HL-60/S4 (cell line): ENCODE measurements around the gene IL9.

Experiments used
- in situ Hi-C: fragments of 300-500 bp; cut with MboI; formaldehyde crosslinking; loops from 2 replicates; pipeline ENCODE4 v1.14.3; 2022; ENCODE audit warnings: low sequenced_read_pairs

The IL9 gene

DNA sequence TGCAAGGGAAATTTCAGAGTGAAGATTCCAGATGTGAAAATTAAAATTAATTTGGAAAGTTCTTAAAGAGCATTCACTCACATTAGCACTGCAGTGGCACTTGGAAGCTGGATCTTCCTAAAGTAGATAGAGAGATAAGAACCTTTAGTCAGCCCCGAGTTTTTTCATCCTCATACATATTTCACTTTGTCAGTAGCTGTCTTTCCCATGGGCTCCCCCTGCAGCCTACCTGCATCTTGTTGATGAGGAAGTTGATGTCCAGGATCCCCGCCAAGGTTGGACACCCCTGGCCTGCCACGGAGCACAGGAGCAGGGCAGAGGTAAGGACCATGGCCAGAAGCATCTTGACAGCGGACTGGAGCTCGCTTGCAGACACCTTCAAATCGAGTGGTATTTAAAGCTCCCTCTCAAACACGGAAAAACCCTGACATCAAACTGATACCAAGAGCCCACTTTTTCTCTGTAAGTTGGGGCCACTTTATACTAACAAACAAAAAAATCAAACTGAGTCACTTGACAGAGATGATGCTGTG, at the start of gene IL9:
Gene IL9 (minus strand): TSS at position 368 of the 533 bp plus-strand sequence. CDS start 25 bp downstream, at position 343.
- in situ Hi-C loops, result loop anchor here (25.0 kb wide), 1 partner anchor 317 kb away; no protein-coding TSS in a partner anchor

DNA sequence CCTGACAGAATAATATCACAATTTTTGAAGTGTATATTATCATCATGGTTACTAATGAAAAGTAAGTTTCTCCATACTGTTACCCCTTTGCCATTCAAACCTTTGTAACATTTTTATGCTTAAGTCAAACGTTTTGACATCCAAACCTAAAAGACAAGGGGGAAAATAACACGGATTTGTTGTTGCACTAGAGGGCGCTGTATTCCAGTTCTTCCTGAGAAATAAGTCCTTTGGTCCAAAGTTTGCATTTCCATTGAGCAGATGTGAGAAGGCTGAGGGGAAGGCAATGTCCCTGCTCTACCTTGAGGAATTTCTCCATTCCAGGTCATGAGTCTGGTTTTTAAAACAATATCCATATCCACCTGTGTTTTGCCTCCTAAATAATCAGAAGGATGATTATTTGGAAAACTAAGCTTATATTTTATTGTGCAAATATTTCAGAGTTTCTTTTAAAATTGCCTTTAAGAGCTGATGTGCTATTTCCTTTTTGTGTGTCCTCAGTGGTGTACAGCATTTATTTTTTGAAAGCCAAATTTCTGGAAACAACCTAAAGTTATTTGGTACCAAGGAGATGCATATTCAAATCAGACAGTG, 49.4 kb upstream of the IL9 start:
- in situ Hi-C loops, result no loop called here

- in situ Hi-C loops, result no loop called here
Observed at GRCh38 chr5:135944564-135944963, 48.9 kb upstream of the IL9 start.

GRCh38 chr5:135942202-135942771, 46.6 kb upstream of the IL9 start:
- in situ Hi-C loops, result no loop called here

DNA sequence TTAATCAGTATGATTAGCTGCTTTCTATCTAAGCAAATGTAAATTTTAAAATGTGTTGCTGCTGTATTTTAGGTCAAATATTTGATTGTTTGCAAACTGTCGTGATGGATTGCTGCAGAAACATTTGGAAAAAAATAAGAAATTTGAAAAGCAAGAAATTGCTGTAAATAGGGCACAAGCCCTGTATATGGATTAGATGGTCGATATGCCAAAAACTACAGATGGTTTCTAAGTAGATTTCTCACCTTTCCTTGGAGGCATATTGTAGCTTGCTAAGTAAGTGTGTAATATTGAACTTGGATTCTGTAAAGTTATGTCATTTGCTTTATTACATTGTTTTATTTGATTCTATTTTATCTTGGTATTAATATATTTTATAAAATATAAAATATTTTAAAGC, 46.1 kb upstream of the IL9 start:
- in situ Hi-C loops, result no loop called here

DNA sequence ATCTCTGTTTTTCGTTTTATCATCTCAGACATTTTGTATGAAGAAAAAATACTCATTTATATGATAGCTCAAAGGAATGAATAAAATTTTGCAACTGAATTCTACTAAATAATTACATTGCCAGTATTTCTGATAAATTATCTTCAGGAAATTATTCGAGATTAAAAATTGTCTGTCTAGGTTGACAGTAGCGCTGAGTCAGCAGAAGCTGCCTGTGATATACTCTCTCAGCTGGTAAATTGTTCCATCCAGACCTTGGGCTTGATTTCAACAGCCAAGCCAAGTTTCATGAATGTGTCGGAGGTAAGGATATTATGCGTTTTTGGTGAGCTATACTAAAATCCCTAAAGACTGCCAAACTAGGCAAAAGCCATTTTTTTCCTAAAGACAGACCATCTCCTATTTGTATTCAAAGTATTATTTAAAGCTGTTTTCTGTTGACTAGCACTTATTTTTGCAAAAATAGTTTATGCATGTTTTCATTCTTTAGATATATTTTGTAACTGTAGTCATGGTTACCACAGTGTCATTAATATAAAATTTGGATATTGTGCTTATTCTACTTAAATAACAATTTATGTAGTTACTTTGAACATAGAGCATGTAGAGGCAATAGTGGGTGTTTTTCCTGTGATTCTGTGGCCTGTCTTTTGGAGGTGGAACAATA, 41.7 kb upstream of the IL9 start:
- in situ Hi-C loops, result no loop called here

- in situ Hi-C loops, result no loop called here
Observed at GRCh38 chr5:135934939-135935338, 39.3 kb upstream of the IL9 start.

- in situ Hi-C loops, result no loop called here
Observed at GRCh38 chr5:135930949-135931295, 35.3 kb upstream of the IL9 start.

GRCh38 chr5:135930029-135930948, 34.6 kb upstream of the IL9 start:
- in situ Hi-C loops, result no loop called here

DNA sequence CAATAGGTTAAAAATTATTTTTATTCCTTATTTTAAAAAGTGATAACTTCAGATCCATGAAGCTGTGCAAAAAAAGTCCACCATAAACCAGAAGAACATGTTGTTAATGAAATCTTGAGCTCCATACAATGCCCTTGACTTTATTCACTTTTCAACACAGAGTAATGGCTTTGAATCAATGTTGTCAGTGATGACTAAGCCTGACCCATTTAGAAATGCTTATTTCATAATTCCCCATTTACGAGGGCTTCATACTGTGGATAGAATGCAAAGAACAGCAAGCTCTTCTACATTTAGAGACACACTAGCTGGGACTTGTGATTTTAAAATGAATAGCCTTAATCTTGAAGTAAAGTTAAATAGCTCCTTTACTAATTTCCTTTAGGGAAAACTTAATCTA, 25.7 kb upstream of the IL9 start:
- in situ Hi-C loops, result no loop called here

- in situ Hi-C loops, result no loop called here
Observed at GRCh38 chr5:135920199-135920598, 24.6 kb upstream of the IL9 start.

DNA sequence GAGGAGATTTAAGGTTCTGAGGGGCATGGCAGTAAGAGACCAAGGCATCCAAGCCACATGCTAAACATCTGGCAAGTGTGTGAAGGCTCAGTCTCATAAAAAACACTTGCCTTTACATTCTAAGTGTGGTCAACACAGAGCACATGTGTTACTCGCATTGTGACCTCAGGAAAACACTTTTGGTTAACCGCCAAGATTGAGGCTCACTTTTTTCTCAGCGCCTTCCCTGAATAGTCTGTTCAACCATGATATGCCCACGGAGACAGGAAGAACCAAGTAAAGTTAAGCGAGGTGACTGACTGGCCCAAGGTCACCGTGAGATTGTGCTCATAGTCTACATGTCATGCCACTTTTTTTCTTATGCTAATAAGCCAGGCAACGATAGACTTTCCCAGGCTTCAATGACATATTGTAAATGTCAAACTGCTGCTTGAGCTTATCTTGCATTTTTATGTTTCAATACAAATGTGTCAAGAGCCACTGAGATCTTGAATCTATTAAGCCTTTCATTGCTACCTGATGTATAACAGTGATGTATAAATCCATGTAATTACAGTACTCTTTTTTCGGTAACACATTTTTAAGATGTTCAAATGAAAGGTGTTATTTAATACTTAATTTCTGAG, 21.1 kb upstream of the IL9 start:
- in situ Hi-C loops, result no loop called here

GRCh38 chr5:135915466-135916001, 19.9 kb upstream of the IL9 start:
- in situ Hi-C loops, result no loop called here

DNA sequence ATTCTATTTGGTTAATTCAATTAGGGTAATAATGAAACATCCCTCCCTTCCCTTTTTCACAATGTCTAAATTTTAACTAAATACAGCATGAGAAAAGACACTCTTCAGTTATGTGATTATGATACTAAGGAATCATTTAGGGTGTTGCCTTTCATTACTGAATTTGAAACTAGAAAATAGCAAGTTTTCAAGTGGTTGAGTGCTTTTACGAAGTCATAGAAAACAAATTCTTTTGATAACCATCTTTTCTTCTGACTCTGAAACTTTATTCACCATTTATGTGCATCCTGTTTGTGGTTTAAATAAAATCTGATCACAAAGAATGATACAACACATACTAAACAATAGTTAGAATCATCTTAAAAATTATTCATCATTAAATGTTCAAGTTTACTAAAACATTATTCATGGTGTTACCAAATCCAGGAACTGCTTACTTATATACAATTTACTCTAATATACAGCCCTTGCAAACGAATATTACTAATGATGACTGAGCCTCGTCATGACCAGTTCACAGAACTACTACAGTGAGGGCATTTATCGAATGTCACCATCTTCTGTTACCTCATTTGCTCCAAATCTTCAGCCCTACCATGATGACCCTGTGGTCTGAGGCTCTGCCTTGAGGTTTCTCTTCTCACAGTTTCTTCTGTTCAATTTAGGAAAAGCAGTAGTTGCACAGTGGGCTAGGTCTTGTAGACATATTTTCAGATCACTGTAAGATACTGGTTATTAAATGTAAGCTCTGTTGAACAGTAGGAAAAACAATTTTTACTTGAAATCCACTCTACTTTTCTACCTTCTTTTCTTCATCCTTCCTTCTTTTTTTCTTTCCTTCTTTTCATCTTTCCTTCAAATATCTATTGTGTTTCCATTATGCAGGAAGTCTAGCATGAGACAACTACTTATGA, 18.3 kb upstream of the IL9 start:
- in situ Hi-C loops, result no loop called here

DNA sequence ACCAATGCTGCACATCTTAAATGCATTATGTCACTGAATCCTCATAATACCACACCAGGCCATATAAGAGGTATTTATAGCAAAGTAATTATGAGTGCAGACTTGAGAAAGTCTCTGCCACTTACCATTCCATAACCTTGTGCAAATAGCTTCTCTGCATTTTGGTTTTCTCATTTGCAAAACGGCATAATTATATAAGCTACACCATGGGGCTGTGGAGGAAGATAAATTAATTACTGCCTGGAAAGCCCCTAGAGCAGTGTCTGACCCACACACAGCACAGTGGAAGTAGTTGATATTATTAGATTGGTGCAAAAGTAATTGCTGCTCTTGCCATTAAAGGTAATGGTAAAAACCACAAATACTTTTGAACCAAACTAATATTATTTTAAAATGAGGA, 9.5 kb upstream of the IL9 start:
- in situ Hi-C loops, result no loop called here

DNA sequence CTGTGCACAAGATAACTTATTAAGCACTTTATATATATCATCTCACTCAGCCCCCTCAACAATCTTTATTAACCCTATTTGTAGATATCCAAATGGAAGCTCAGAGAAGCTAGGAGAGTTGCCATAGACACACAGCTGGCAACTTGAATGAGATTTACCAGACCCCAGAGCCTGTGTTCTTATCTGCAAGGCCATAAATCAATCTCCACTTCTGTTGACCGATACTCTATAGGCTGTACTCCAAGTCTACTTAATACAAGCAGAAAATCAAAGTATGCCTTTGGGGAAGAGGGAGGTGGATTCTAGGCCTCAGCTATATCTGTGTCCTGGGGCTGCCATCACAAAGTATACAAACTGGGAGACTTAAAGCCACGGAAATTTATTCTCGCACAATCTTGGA, 6.0 kb upstream of the IL9 start:
- in situ Hi-C loops, result no loop called here

DNA sequence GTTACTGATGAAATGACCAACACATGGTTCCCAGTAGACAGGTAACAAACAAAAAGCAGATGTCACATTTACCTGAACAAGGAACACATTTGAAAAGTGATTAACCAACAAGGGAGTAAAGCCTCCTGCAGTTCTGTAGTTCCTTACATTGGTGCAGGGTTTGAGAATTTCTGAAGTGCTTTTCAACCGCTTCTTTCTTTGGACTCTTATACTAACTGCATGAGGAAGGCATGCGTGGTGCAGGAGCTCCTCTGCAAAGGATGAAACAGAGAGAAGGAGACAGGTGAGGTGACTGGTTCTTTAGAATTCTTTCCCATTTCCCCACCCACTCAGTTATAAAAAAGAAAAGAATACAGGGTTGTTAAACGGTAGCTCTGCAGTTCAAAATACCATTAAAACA, 4.6 kb upstream of the IL9 start:
- in situ Hi-C loops, result no loop called here

- in situ Hi-C loops, result loop anchor here (25.0 kb wide), 1 partner anchor 314 kb away; no protein-coding TSS in a partner anchor
Observed at GRCh38 chr5:135898651-135899050, 3.0 kb upstream of the IL9 start.

DNA sequence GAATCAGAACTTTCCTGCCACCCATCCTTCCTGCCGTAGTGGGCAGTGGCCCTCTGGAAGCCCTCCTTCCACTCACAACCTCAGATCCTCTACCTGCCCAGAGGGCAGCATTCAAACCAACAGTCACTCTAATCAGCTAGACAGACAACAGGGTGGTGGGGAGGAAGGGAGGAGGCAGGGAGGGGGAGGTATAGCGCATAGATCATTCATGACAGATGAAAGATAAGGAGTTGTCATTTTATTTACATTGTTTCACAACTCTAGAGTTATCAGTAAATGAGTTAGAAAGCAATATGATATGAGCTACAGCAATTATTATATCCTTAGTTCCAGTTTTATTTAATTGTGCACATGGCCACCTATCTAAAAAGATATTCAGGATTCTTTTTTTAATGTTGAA, 852 bp downstream of the IL9 start:
- in situ Hi-C loops, result loop anchor here (25.0 kb wide), 1 partner anchor 318 kb away; no protein-coding TSS in a partner anchor
